ENCODE measurements around the gene SPOCK2.

SPOCK2 gene

DNA sequence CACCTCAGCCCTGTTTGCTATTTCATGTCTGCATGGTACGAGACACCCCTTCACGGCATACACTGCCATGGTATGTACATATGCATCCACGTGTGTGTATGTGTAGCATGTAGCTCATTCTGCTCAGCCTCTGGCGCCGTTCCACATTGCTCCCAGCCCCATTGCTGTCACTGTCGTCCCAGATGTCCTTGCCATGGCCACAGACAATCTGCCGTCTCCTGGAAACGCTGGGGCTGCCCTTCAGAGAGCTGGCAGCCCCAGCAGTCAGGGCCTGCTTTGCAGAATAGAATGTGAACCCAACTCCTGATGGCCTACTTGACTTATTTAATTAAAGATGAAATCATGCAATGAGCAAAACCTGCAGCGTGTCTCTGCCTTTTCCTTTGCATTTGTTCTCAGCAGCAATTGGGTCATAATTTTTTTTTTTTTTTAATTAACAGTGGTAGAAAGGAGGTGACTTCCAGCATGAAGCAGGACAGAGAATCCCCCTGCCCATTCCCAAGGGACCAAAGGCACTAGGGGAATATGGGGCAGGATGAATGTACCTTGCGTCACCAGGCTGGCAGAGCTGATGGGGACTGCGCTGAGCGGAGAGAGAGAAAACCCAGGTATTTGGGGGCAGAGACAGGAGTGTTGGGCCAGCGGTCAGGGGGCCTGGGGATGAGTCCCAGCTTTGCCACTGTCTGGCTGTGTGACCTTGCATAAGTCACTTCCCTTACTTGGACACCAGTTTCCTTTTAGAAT, 75.0 kb downstream of the SPOCK2 start:
- DNase-seq (ENCODE audit: low read depth in 2 of 2, low spot score in 1 of 2) = no peak

GRCh38 chr10:72012796-72013195, 75.6 kb downstream of the SPOCK2 start:
- no peak for DNase-seq (ENCODE audit: low read depth in 2 of 2, low spot score in 1 of 2)

DNA sequence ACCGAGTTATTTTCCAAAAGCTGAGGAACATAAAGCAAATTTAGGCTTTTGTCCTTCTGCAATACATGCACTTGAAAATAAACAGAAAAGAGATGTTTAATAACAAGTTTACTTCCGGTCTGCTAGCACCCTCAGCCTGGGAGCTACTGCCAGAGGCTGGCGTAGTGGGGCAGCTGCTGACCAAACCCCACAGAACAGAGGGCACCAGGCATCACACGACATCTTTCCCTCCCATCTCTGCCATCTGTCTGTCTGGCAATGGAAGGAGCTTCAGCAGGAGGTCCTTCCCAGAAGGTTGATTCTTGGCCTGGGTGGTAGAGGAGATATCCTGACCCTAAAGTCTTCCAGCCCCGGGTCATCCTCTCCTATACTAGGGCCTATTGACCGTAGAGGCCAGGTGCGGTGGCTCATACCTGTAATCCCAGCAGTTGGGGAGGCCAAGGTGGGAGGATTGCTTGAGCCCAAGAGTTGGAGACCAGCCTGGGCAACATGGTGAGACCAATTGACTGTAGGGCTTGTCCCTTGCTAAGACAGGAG, 76.3 kb downstream of the SPOCK2 start:
- DNase-seq (ENCODE audit: low read depth in 2 of 2, low spot score in 1 of 2) = no peak

GRCh38 chr10:72011468-72011867, 76.9 kb downstream of the SPOCK2 start:
- no peak for DNase-seq (ENCODE audit: low read depth in 2 of 2, low spot score in 1 of 2)

DNA sequence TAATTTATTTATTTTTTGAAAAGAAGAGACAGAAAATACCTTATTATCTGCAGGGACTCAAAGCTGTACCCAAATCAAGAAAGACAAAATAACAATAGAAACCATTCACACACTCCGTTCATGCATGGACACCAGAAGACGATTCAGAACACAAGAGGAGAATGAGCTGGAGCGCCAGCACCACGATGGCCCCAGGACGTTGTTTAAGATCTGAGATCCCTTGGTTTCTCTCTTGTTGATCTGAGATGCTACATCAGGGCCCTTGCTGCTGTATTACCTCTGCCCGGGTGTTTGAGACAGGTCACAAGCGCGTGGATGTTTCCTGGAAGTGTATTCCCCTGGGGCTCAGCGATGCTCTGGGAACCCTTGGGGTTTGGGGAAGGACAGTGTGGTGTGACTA, 77.3 kb downstream of the SPOCK2 start:
- no peak for DNase-seq (ENCODE audit: low read depth in 2 of 2, low spot score in 1 of 2)

DNA sequence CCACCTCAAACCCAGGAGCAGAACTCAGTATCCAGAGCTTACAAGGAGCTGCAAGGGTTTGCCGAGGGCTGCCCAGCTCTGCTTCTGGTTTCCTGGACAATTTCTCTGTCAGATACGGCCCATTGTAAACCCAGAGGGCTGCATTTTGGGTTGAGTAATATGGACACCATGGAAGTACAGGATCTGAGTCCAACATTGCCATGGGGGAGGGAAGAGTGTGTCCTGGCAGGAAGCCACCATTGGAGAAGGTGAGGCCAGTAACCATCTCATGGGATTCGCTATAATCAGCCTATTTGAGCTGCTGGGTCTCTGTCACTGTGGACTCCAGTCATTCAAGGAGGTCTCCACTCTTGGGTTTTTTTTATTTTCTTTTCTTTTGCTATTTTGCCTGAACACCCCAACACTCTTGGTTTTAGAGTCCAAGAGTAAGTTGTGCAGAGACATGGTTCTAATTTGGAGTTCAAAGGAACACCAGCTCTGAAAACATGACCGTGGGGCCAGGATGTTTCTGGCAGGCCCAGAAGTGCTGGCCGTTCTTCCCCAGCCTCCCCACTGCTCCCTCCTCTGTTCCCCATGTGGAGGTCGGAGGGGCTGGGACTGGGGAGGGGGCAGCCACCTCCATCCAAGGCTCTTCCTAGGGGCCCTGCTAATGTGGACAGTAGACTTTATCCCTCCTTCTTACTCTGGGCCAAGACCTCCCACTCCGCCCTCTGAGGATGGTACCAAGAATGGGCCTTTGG, 77.9 kb downstream of the SPOCK2 start:
- no peak for DNase-seq (ENCODE audit: low read depth in 2 of 2, low spot score in 1 of 2)

DNA sequence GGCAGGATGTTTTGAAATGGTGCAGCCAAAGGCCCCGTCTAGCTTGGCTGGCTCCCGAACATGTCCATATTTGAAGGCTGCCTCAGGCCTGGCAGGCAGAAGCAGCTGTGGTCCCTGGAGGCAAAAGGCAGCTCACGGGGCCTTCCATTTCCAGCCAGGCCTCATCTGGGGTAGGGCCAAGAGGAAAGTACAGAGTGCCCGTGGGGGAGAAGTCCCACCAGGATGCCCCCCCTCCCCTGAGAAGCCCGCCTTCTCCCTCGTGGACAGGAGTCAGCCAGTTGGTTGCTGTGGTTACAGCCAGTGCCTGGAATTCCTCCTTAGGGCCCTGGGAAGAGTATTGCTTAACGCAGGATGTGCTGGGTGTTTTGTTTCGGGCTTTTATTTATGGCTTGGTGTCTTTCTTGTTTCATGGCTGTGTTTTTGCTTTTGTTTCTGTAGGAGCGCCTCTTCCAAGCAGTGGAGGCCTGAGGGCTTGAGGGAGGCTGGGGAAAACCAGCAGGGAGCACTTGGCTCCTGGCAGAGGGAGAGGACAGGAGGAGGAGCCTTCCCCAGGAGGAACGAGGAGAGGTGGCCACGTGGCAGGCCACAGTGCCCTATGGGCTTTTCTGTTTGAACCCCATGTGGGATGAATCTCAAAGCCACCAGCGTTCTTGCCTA, 78.8 kb downstream of the SPOCK2 start:
- no peak for DNase-seq (ENCODE audit: low read depth in 2 of 2, low spot score in 1 of 2)

GRCh38 chr10:72009051-72009424, 79.3 kb downstream of the SPOCK2 start:
- DNase-seq (ENCODE audit: low read depth in 2 of 2, low spot score in 1 of 2) = no peak
